ENCODE data around the gene TMBIM6.

Gene TMBIM6

GRCh38 chr12:49783917-49784676, 42.7 kb downstream of the TMBIM6 start:
- TF ChIP-seq ZFX (IDR thresholded peaks at IDR 0.05) (no peak), CTCF (conservative IDR thresholded peaks at IDR 0.05) (no peak)
- no peak overlapping the region for H3K27ac ChIP-seq

GRCh38 chr12:49784756-49785409, 43.5 kb downstream of the TMBIM6 start:
- H3K27ac ChIP-seq = no peak overlapping the region

GRCh38 chr12:49787672-49788071, 46.3 kb downstream of the TMBIM6 start:
- TF ChIP-seq ZFX (IDR thresholded peaks at IDR 0.05) (no peak), CTCF (conservative IDR thresholded peaks at IDR 0.05) (no peak)
- no peak overlapping the region for H3K27ac ChIP-seq

More at GRCh38 chr12:49784756-49785409, 43.5 kb downstream of the TMBIM6 start:
- TF ChIP-seq CTCF (conservative IDR thresholded peaks at IDR 0.05) (no peak), ZFX (IDR thresholded peaks at IDR 0.05) (no peak)

GRCh38 chr12:49789992-49790391, 48.6 kb downstream of the TMBIM6 start:
- H3K27ac ChIP-seq = no peak overlapping the region
- TF ChIP-seq CTCF (conservative IDR thresholded peaks at IDR 0.05) = no peak
- no peak for TF ChIP-seq ZFX (IDR thresholded peaks at IDR 0.05)

- H3K27ac ChIP-seq = no peak overlapping the region
- no peak for TF ChIP-seq ZFX (IDR thresholded peaks at IDR 0.05)
- TF ChIP-seq CTCF (conservative IDR thresholded peaks at IDR 0.05) = no peak
These were observed 49.6 kb downstream of the TMBIM6 start for GRCh38 chr12:49790741-49791555.

- no peak overlapping the region for H3K27ac ChIP-seq
- TF ChIP-seq ZFX (IDR thresholded peaks at IDR 0.05) = no peak
- TF ChIP-seq CTCF (conservative IDR thresholded peaks at IDR 0.05) = no peak
These were observed 50.3 kb downstream of the TMBIM6 start for GRCh38 chr12:49791700-49792099.

Measured in C4-2B (cell line).